Measurements from ENCODE around the gene SMG6.
A peak's percentile ranks its signal among the peaks of the same experiment; 100 is the strongest.

The SMG6 gene

GRCh38 chr17:2040942-2041560 lies 262.5 kb downstream of the SMG6 start:
- FAIRE-seq = no peak

GRCh38 chr17:2040219-2040827 lies 263.3 kb downstream of the SMG6 start:
- no peak for FAIRE-seq

- FAIRE-seq = no peak
Measured at GRCh38 chr17:2037155-2037554, 266.4 kb downstream of the SMG6 start.

GRCh38 chr17:2035541-2036488 lies 267.8 kb downstream of the SMG6 start:
- no peak for FAIRE-seq

GRCh38 chr17:2034806-2035540 lies 268.6 kb downstream of the SMG6 start:
- FAIRE-seq = no peak

GRCh38 chr17:2034157-2034556 lies 269.4 kb downstream of the SMG6 start:
- no peak for FAIRE-seq

- FAIRE-seq = no peak
Measured at GRCh38 chr17:2033153-2033552, 270.4 kb downstream of the SMG6 start.

- no peak for FAIRE-seq
Measured at GRCh38 chr17:2030779-2031163, 272.8 kb downstream of the SMG6 start.

GRCh38 chr17:2029911-2030778 lies 273.4 kb downstream of the SMG6 start, which contains the start of gene DPH1:
Gene DPH1 (plus strand): TSS chr17:2030153. CDS start chr17:2030170, 17 bp downstream.
- peak; percentile 94 for FAIRE-seq

GRCh38 chr17:2028737-2029136 lies 274.8 kb downstream of the SMG6 start:
- FAIRE-seq = no peak

- FAIRE-seq = no peak
Measured at GRCh38 chr17:2028234-2028614, 275.4 kb downstream of the SMG6 start.

- FAIRE-seq = no peak
Measured at GRCh38 chr17:2027528-2028233, 275.9 kb downstream of the SMG6 start.

GRCh38 chr17:2025622-2026309 lies 277.8 kb downstream of the SMG6 start:
- FAIRE-seq = no peak

- no peak for FAIRE-seq
Measured at GRCh38 chr17:2025220-2025621, 278.4 kb downstream of the SMG6 start, which contains the start of gene RTN4RL1. Gene RTN4RL1 (minus strand): TSS chr17:2025334. CDS start chr17:2024865, 469 bp downstream.

GRCh38 chr17:2024572-2025219 lies 278.9 kb downstream of the SMG6 start:
- no peak for FAIRE-seq

- FAIRE-seq = no peak
Measured at GRCh38 chr17:2023692-2024571, 279.7 kb downstream of the SMG6 start.

GRCh38 chr17:2023256-2023655 lies 280.3 kb downstream of the SMG6 start:
- FAIRE-seq = no peak

GRCh38 chr17:2022647-2023240 lies 280.8 kb downstream of the SMG6 start:
- FAIRE-seq = no peak

GRCh38 chr17:2020721-2021120 lies 282.9 kb downstream of the SMG6 start:
- FAIRE-seq = no peak

Measured in A204.1 (cell line).